GM18870 (cell line): ENCODE results near the gene ENAM.
A peak's percentile ranks its signal among the peaks of the same experiment; 100 is the strongest.
"Not testable (repeated sequence)": the region's sequence is repeated elsewhere in the genome, so short reads cannot be mapped to it uniquely, and the experiment has no call there.

Experiments used
- ATAC-seq: cut with Tn5 transposase; IDR thresholded peaks from one replicate; pipeline ENCODE4 v1.9.1; 2021; ENCODE audit warnings: moderate library complexity; ENCODE audit not compliant: unreplicated experiment

The ENAM gene

DNA sequence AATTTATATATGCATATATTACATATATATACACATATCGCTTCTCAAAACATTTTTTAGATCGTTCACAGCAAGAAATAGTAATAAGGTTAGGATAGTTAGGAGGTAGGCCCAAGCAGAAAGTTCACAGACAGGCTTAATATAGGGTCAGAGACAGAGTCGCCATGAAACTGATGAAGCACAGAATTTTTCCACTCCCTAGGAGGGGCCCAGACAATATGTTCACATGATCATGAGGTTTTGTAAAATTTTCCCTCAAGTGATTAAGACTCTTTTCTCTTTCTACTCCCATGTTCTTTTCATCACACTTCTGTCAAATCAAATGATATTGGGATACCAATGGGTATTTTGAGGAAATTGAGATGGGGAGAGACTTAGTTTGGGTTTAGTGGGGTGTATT, 5.2 kb upstream of the ENAM start:
- ATAC-seq, result no peak

DNA sequence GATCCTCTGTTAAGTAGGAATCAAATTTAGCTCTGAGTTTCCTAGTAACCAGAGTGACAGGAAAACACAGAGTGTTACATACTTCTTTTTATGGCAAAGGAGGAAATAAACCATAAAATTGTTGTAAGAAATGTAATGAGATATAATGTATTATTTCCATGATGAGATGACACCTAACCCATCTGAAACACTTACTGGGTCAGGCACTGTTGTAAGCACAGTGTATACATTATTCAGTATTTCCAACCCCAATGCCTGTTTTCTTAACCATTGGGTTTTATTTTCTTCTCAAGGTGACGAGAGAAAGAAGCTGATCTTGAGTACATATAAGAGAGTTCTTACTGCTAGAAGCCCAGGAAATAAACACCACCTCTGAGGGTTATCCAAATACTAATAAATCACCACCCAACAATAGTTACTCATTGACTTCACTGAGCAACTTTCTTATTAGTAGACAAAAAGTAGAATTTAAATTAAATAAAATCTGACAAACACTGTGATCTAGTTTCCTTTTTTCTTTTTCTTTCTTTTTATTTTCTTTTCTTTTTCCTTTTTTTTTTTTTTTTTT, 4.2 kb upstream of the ENAM start:
- ATAC-seq, result no peak

DNA sequence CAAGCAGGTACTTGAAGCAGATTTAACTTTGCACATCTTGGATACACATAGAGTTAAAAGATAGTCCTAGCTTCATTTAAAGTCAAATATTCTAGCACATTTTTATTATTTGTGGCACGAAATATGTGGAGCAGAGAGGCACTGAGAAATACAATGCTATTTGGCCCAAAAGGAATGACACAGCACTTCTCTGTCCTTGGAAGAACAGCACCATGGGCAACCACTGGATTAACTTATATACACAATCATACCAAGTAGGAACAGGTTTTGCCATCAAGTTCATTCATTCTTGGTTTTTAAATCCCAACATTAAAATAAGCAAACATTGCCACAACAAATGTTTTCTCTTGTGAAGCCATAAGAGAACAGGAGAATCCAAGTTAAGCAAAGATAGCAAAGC, 924 bp upstream of the ENAM start:
- ATAC-seq, result no peak

DNA sequence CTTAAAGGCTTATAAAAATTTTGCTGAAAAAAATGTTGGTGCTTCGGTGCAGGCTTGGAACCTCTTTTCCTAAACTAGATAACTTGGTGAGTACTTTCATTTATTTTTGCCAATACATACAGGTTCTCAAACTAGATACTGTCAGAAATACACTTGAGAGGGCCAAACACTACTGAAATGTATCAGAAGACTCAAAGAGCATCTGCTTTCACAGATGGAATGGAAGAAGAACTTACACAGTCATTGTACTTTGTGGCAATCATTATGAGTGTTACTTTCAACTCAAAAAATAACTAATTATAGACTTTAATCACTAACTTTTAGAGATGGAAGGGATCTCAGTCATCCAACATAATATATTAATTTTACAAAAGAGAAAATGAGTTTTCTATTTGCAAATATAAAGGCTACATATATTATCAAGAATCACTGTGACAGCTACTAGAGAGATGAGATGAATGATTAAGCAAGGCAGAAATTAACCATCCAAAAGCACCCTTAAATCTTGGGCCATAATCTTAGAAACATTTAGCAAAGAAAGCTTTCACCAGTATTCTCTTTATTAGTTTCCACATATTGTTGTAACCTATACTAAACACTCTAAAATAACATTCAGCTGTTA, 1.0 kb downstream of the ENAM start:
- peak; percentile 71 for ATAC-seq

DNA sequence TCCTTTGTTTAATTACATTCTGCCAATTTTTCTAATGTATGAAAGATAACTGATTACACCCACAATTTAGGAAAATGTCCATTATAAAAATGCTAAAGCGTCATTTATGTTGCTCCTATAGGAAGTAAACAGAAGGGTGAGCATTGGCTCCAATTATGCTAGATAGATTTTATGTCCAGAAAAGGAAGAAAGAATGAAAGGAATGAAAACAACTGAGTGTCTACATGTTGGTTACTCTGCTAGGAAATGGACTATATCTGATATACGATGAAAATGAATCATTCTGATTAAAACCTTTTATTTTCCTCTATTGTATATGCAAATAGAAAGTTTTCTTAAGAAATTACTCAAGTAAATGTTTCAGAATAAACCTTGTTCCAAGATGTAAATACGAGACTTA, 1.6 kb downstream of the ENAM start:
- no peak for ATAC-seq

DNA sequence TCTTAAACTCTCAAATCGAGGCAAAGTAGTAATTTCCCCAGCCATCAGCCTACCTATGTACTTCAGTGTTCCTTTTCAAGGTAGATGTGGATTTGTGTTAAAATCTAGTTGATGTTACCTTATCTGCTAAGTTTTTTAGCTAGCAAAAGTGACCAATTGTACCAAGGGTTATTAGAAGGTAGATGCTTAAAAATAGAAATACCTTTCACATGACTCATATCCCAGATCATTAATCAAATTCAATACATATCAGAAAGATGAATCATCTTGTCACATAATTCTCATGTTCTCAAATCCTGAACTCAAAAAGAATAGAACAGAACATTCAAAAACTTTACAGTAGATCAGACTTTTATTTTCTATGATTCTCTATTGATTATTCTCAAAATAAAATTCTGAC, 3.5 kb downstream of the ENAM start:
- ATAC-seq, result no peak

DNA sequence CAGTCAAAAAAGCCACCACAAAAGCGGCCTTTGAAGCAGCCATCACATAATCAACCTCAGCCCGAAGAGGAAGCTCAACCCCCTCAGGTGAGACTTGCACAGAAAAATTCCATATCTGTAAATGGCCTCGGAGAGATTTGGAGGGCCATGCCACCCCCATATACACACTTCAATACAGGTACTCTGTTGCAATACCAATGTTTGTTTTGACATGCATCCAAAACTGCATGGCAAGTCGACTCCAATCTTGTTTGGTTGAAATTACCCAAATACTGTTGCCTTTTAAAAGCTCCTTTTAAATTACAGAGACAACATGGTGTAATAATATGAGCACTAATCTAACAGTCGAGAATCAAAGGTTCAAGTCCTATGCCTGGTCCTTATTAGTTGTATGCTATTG, 5.9 kb downstream of the ENAM start:
- no peak for ATAC-seq

DNA sequence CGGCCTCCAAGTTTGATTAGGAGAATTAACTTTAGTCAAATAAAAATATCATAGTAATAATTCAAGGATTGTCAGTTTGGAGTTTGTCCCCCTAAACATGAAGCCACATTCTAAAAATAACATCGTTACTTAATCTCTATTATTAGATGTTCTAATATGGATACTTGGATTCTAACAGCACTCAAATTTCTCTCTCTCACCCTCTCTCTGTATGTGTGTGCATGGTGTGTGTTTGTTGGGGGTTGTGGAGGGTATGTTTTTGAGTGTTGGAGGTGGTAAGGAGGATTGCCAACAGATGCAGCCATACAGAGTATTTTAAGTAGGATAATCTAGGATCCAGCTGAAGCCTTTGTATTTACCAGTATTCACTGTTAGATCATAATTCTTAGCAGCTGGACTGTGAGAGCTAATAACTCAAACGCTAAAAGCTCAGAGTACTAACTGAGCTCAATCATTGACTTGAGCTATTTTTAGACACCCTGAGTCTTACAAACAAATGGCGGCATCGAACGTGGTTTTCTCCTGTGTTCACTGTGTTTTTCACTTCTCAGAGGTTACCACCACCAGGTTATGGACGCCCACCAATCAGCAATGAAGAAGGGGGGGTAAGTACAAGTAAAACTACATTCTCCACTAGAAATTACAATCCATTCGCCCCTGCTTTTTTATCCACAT, 8.8 kb downstream of the ENAM start:
- ATAC-seq, result peak; percentile 62

DNA sequence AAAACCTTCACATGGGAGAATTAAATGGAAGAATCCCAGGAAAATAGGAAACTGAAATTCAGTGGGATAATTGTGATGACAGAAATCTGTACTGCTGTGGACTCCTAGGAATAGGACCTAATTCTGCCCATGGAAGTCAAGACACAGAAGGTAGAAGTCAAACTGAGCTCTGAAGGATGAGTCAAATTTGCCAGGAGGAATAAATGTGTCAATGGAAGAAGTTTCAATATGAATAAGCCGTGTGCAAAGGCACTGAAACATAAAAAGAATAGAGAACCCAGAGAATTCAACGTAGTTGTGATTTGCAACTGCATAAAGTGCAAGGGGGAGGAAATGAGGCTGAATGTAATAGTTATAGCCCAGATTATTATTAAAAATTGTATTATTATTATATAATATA, 11.6 kb downstream of the ENAM start:
- ATAC-seq, result peak; percentile 50

DNA sequence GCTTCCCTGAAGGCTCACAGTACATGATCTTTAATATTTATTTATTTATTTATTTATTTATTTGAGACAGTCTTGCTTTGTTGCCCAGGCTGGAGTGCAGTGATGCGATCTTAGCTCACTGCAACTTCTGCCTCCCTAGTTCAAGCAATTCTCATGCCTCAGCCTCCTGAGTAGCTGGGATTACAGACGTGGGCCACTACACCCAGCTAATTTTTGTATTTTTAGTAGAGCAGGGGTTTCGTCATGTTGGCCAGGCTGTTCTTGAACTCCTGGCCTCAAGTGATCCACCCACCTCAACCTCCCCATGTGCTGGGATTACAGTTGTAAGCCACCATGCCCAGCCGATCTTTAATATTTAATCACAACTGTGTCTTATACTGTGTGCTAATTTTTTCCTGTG, 22.2 kb downstream of the ENAM start:
- ATAC-seq, result not testable (repeated sequence)

DNA sequence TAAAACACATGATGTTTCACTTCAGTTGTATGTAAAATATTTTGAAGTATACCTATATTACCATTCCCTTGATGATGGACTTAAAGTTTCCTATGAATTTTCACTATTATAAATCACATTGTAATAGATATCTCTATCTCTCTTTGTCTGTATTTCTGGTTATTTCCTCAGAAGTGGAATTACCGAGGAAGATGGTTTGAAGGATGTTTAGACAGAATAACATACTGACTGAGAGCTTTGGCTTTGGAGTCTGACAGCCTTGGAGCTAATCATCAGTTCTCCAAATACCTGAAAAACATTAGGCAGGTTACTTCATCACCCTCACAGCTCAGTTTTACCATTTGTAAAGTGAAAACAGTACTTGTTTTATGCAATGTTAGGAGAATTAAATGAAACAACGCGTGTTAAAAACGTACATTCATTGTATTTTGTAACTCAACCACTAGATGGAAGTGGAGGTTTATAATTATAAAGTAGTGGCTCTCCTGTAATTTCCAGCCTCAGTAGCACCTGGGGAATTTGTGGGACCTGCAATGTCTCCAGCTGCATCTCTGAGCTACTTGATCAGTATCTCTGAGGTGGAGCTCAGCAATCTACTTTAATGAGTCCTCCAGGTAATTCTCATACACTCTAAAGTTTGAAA, 23.4 kb downstream of the ENAM start:
- ATAC-seq, result peak; percentile 40

DNA sequence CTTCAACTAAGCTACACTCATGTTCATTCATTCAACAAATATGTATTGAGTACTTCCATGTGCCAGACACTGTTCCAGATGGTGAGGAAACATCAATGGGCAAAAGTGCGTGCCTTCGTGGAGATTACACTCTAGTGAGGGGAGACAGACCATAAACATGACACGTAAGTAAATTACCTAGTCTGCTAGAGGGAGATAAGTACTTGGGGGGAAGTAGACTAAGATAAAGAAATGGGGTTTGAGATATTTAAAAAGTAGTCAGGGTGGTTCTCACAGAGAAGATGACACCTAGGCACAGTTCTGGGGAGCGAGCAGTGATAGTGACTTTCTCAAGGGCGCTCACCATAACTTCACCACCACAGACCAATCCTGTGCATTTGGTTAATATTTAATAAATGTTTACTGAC, 26.1 kb downstream of the ENAM start:
- no peak for ATAC-seq

DNA sequence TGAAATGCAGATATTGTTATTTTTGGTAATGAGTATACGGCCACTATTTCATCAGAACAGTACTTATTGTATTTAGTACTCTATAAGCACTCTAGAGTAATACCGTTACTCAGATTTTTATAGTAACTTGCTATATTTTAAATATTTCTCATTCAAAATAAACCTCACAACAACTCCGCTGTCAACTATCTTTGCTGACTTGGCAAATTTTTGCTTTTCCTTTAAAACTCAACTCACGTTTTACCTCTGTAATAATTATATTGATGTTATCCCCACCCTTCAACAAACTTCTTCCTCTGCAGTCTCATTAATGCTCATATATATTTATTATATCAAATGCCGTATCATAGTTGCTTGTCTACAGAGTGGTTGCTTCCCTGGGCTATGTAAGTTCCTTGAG, 28.8 kb downstream of the ENAM start:
- no peak for ATAC-seq

DNA sequence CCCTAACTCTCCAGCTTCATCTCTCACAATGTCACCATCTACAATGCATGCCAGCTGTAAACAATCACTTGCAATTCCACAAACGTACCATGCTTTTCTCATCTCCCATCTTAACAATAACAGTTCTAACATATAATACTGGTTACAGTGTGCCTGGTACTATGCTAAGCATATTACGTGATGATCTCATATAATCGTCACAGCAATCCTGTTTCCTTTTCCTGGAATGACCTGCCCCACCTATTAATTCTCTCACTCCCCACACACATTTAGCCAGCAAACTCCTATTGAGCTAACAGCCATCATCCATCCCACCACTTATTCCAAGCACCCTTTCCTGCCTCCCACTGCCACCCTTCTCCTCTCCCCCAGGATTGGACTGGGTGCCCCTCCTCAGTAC, 29.9 kb downstream of the ENAM start:
- ATAC-seq, result no peak

DNA sequence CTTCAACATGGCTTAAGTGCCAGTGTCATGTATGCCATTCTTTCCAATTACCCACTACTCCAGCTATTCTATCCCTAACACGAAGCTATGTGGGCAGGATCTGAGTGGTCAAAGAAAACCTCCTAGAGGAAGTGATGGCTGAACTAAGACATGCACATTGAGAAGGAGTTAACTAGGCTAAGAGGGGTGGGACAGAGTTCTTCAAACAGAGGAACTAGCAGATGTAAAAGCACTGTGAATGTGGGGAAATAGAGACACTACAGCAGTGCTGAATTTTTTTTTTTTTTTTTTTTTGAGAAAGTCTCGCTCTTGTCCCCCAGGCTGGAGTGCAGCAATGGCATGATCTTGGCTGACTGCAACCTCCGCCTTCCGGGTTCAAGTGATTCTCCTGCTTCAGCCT, 31.6 kb downstream of the ENAM start:
- no peak for ATAC-seq

DNA sequence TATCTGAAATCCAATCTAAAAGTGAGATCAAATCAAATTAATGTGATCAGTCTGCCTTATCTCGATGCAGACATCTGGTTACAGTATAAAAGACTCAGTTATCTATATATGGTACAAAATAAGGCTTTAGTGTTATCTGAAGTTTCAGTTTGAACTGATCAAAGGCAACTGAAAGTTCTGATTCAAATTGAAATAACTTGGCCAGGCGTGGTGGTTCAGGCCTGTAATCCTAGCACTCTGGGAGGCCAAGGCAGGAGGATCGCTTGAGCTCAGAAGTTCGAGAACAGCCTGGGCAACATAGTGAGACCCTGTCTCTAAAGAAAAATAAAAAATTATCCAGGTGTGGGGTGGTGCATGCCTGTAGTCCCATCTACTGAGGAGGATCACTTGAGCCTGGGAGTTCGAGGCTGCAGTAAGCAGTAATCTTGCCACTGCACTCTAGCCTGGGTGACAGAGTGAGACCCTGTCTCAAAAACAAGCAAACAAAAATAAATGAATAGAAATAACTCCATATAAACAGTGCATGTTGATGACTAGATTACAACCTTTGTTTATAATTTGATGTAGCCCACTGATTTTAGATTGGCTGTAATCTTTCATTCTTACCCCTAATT, 32.9 kb downstream of the ENAM start:
- ATAC-seq, result peak; percentile 73

DNA sequence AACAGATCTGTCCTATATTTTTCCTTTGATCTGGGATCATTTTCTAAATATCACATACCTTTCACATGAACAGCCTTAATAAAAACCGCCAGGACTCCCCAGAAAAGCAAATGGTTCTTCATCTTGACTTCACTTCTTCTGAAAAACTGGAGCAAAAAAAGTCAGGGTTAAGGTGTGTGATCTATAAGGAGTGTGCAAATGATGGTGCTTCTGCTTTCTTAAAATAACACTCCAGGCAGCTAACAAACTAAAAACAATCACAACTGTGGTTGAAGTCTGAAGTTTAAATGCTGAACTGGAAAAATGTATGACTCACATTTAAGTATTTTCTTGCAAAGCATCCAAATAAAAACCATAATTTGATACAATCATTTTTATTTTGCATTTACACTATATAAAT, 37.8 kb downstream of the ENAM start, which contains the start of gene JCHAIN:
Gene JCHAIN, minus strand, starts transcription at position 140 of the 400 bp plus-strand sequence. Its CDS starts 18 bp downstream, at position 122.
- peak; percentile 40 for ATAC-seq

DNA sequence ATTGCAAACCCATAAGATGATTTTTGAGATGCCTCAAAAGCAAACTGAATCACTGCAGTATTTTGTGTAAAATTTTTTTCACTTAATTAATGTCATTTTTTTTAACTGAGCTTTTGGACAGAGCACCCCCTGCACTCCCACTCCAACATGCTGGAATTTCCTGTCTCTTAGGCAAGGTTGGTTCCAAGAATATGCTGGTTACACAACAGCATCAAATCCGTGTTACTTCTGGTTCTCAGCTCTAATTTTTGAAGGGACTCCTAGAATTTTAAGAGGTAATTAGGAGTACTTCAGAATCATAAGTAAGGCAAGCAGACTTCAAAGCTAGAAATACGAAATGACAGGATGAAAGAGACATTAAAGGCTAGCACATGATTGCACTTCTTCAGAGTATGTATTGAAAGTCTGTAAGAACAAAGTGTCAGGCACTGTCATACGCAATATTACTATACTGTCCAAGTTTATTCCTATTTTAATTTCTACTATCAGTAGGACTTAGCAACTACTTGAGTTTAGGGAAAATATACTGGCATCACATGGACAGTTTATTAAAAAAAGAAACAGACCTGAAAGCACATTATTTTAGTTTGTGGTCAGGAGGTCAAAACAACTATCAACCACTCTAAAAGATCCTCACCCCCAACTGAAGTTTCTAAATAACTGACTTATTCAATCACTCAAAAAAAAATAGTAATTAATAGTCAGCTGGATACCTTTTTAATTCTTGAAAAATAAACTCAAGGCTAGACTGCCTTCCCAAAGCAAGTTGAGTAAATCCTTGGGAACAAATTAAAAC, 39.4 kb downstream of the ENAM start:
- ATAC-seq, result no peak

DNA sequence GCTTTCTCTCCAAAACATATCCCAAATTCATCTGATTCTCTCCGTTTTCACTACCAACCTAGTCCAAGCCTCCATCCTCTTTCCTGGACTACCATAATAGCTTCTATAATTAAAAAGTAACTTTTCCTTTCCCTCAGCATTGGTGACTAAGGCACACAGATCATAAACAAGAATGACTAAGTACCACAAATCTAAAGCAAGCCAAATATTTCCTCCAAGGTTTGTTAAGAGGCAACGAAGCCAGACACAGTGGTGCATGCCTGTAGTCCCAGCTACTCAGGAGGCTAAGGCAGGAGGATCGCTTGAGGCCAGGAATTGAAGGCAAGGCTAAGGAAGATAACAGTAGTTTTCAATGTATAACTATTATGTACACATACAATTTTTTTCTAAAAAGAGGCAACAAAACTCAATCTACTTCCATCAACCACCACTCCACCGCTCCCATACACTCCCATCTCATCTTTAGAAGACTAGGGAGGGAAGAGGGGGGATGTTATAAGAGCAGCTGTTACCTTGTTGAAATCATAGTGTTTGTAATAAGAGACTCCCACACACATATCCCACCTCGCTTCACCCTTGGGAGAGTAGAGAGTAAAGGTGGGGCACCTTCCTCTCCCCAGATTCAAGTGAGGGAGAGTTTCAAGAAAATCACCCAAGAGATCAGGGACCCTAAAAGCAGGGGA, 41.9 kb downstream of the ENAM start:
- no peak for ATAC-seq

DNA sequence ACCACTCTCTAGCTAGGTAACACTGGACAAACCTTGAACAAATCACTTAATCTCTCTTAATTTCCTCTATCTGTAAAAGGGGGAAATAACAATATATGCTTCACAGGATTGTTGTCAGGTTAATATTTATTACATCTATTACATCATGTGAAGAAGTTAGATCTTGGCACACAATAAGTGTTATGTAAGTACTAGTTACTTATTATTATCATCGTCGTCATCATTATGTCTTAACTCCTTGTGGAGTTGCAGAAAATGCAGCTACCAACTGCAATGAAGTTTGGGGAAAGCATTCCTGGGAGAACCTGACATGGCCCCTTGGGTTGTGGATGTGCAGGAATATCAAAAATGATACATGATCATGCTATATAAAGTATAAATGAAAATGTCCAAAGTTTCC, 42.5 kb downstream of the ENAM start:
- ATAC-seq, result no peak
